ENCODE measurements around the gene IRF9.
A peak's percentile ranks its signal among the peaks of the same experiment; 100 is the strongest.

IRF9 gene

DNA sequence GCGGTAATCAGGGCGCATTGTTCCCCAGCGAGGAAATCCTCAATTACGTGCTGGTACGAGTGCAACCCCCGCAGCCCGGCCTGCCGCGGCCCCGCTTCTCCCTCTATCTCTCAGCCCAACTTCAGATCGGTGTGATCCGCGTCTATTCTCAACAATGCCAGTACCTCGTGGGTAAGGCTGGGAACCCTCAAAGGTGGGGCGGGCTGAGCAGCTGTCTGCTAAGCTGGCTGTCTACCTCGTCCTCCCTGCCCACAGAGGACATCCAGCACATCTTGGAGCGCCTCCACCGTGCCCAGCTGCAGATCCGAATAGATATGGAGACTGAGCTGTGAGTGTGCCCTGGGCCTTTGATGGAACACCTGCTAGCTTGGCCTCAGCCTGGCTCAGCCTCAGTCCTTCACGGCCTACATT, 11.8 kb downstream of the IRF9 start:
- Histone ChIP-seq H3K4me1 (ENCODE audit: control insufficient read depth in 1 of 2, insufficient read depth in 2 of 2, low read length in 2 of 2) (no peaks in the 10 kb centered on the region), H3K9me3 (ENCODE audit: control insufficient read depth in 1 of 2, low read length in 2 of 2) (no peaks in the 10 kb centered on the region), H3K36me3 (ENCODE audit: control insufficient read depth in 1 of 2, insufficient read depth in 2 of 2, low read length in 2 of 2) (peaks cover 29 to 46% of the 10 kb centered on the region in 2 donors), H3K27ac (ENCODE audit: low read depth, low read length) (no peak overlapping the region), H3K4me3 (ENCODE audit: low read depth in 1 of 2, low read length in 2 of 2) (peak overlapping the region in 1 of 2 donors; percentile 57), H3K9ac (ENCODE audit: low read depth in 1 of 2, low read length in 2 of 2) (peak overlapping the region in 1 of 2 donors; percentile 16), H3K27me3 (ENCODE audit: control insufficient read depth in 1 of 2, insufficient read depth in 2 of 2, low read length in 2 of 2) (no peaks in the 10 kb centered on the region)

DNA sequence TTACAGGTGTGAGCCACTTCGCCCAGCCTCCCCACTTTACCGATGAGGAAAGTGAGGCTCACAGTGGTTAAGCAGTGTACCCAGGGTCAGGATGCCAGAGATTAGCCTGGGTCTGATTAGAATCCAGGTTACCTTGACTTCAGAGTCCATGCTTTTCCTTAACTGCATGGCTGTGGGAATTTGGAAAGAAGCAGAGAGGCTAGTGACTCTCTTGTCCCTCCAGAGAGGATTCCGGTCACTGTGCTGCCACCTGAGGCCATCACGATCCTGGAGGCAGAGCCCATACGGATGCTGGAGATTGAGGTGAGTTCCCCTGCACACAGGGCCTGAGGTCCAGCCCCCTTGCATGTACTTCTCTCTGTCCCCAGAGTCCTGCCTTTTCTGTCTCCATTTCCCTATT, 15.5 kb downstream of the IRF9 start:
- Histone ChIP-seq H3K36me3 (ENCODE audit: control insufficient read depth in 1 of 2, insufficient read depth in 2 of 2, low read length in 2 of 2) (peaks cover 36 to 76% of the 10 kb centered on the region in 2 donors), H3K4me1 (ENCODE audit: control insufficient read depth in 1 of 2, insufficient read depth in 2 of 2, low read length in 2 of 2) (no peaks in the 10 kb centered on the region)

DNA sequence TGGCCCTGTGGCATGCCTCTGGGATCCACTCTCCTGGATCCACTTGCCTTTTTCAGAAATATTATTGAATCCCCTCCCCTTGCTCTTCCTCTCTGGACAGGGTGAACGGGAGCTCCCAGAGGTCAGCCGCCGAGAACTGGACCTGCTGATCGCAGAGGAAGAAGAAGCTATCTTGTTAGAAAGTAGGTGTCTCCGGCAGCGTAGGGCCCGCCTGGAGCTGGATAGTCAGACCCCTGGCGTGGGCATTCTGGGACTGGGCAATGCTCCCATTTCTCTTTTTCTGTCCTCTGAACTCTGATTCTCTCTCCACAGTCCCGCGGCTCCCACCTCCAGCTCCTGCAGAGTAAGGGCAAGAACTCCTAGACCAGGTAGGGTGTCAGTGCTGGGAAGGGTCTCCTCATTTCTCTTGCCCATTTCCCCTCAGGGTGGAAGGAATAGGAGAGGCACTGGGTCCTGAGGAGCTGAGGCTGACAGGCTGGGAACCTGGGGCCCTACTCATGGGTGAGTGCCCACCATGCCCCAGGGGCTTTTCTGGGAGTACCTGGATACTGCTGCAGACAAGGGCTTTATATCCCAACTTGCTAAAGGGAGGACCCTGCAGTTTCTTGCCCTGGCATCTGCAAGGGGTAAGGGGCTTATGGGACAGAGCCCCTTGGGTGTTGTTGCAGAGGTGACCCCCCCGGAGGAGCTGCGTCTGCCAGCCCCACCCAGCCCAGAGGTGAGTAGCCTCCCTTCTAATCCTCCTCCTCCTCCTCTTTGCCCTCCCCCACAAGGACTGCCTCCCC, 16.2 kb downstream of the IRF9 start:
- Histone ChIP-seq H3K4me1 (ENCODE audit: control insufficient read depth in 1 of 2, insufficient read depth in 2 of 2, low read length in 2 of 2) (no peaks in the 10 kb centered on the region), H3K9me3 (ENCODE audit: control insufficient read depth in 1 of 2, low read length in 2 of 2) (no peaks in the 10 kb centered on the region), H3K27me3 (ENCODE audit: control insufficient read depth in 1 of 2, insufficient read depth in 2 of 2, low read length in 2 of 2) (no peaks in the 10 kb centered on the region), H3K27ac (ENCODE audit: low read depth, low read length) (no peak overlapping the region), H3K9ac (ENCODE audit: low read depth in 1 of 2, low read length in 2 of 2) (no peak overlapping the region), H3K36me3 (ENCODE audit: control insufficient read depth in 1 of 2, insufficient read depth in 2 of 2, low read length in 2 of 2) (peaks cover 41 to 80% of the 10 kb centered on the region in 2 donors), H3K4me3 (ENCODE audit: low read depth in 1 of 2, low read length in 2 of 2) (no peak overlapping the region)

More for the DNA sequence above, 15.5 kb downstream of the IRF9 start:
- Histone ChIP-seq H3K27me3 (ENCODE audit: control insufficient read depth in 1 of 2, insufficient read depth in 2 of 2, low read length in 2 of 2) (no peaks in the 10 kb centered on the region), H3K27ac (ENCODE audit: low read depth, low read length) (no peak overlapping the region), H3K4me3 (ENCODE audit: low read depth in 1 of 2, low read length in 2 of 2) (no peak overlapping the region), H3K9me3 (ENCODE audit: control insufficient read depth in 1 of 2, low read length in 2 of 2) (no peaks in the 10 kb centered on the region), H3K9ac (ENCODE audit: low read depth in 1 of 2, low read length in 2 of 2) (no peak overlapping the region)

DNA sequence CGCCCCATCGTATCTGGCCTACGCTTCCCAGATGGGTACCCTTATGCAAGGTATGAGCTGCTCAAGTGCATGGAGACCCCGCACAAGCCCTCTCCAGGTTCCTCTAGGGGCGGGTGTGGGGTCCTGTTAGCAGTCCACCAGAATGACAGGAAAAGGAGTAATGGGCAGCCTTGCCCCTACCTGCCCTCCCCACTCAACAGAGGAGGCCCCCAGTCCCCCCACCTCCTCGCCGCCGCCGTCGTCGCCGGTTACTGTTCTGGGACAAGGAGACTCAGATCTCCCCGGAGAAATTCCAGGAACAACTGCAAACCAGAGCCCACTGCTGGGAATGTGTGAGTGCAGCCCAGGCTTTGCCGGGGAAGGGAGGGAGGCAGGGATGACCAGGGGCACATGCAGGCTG, 16.8 kb downstream of the IRF9 start:
- no peak overlapping the region for H3K27ac ChIP-seq (ENCODE audit: low read depth, low read length)
- H3K9ac ChIP-seq (ENCODE audit: low read depth in 1 of 2, low read length in 2 of 2): no peak overlapping the region
- peaks cover 43 to 80% of the 10 kb centered on the region in 2 donors for H3K36me3 ChIP-seq (ENCODE audit: control insufficient read depth in 1 of 2, insufficient read depth in 2 of 2, low read length in 2 of 2)
- no peaks in the 10 kb centered on the region for H3K4me1 ChIP-seq (ENCODE audit: control insufficient read depth in 1 of 2, insufficient read depth in 2 of 2, low read length in 2 of 2)
- no peaks in the 10 kb centered on the region for H3K27me3 ChIP-seq (ENCODE audit: control insufficient read depth in 1 of 2, insufficient read depth in 2 of 2, low read length in 2 of 2)
- H3K9me3 ChIP-seq (ENCODE audit: control insufficient read depth in 1 of 2, low read length in 2 of 2): no peaks in the 10 kb centered on the region
- no peak overlapping the region for H3K4me3 ChIP-seq (ENCODE audit: low read depth in 1 of 2, low read length in 2 of 2)

DNA sequence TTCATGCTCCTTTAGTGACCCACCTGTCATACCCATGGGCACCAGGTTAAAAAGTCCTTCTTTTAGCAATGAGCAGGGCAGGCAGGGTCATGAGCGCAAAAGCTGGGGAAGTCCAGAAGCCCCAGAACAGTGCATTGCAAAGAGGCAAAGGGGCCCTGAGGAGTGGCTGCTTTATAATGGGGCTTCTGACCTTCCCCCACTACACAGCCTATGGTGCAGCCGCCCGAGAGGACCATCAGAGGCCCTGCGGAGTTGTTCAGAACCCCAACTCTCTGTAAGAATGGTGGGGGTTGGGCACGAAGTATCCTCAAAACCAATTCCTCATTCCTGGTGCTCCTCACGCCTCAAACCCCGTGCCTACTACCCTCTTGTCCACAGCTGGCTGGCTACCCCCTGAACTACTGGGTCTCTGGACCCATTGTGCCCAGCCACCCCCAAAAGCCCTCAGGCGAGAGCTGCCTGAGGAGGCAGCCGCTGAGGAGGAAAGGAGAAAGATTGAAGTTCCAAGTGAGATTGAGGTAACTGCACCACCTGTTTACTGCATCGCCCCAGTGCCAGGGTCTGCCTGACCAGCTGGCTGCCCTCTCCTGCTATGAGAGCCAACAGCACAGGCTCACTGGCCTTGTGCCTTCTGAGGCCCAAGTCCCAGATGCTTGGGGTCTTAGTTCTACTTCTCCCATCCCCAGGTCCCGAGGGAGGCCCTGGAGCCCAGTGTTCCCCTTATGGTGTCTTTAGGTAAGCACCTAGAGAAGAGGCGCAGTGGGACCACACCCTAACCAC, 17.5 kb downstream of the IRF9 start:
- no peaks in the 10 kb centered on the region for H3K4me1 ChIP-seq (ENCODE audit: control insufficient read depth in 1 of 2, insufficient read depth in 2 of 2, low read length in 2 of 2)
- H3K4me3 ChIP-seq (ENCODE audit: low read depth in 1 of 2, low read length in 2 of 2): no peak overlapping the region
- H3K36me3 ChIP-seq (ENCODE audit: control insufficient read depth in 1 of 2, insufficient read depth in 2 of 2, low read length in 2 of 2): peaks cover 41 to 81% of the 10 kb centered on the region in 2 donors
- no peaks in the 10 kb centered on the region for H3K27me3 ChIP-seq (ENCODE audit: control insufficient read depth in 1 of 2, insufficient read depth in 2 of 2, low read length in 2 of 2)
- H3K27ac ChIP-seq (ENCODE audit: low read depth, low read length): no peak overlapping the region
- H3K9me3 ChIP-seq (ENCODE audit: control insufficient read depth in 1 of 2, low read length in 2 of 2): no peaks in the 10 kb centered on the region
- no peak overlapping the region for H3K9ac ChIP-seq (ENCODE audit: low read depth in 1 of 2, low read length in 2 of 2)

DNA sequence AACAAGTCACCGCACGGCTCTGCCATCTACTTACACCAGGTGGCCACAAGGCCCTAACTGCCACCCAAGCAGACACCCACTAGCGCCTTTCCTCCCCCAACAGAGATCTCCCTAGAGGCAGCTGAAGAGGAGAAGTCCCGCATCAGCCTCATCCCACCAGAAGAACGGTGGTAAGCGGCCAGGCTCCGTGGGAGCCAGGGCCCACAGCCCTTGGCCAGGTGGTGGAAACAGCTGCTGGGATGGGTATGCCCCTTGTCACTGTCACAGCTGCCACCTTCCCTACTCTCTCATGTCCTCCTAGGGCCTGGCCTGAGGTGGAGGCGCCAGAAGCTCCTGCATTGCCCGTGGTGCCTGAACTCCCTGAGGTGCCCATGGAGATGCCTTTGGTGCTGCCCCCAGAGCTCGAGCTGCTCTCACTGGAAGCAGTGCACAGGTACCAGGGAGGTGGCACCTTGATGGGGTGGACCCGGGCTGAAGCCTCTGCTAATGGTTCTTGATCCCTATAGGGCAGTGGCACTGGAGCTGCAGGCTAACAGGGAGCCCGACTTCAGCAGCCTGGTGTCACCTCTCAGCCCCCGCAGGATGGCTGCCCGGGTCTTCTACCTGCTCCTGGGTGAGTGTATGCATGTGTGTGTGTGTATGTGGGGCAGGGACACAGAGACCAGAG, 18.4 kb downstream of the IRF9 start:
- H3K27ac ChIP-seq (ENCODE audit: low read depth, low read length): peak overlapping the region; percentile 36
- H3K27me3 ChIP-seq (ENCODE audit: control insufficient read depth in 1 of 2, insufficient read depth in 2 of 2, low read length in 2 of 2): no peaks in the 10 kb centered on the region
- peaks cover 43 to 87% of the 10 kb centered on the region in 2 donors for H3K36me3 ChIP-seq (ENCODE audit: control insufficient read depth in 1 of 2, insufficient read depth in 2 of 2, low read length in 2 of 2)
- H3K9ac ChIP-seq (ENCODE audit: low read depth in 1 of 2, low read length in 2 of 2): peak overlapping the region in 1 of 2 donors; percentile 17
- H3K9me3 ChIP-seq (ENCODE audit: control insufficient read depth in 1 of 2, low read length in 2 of 2): no peaks in the 10 kb centered on the region
- no peaks in the 10 kb centered on the region for H3K4me1 ChIP-seq (ENCODE audit: control insufficient read depth in 1 of 2, insufficient read depth in 2 of 2, low read length in 2 of 2)
- H3K4me3 ChIP-seq (ENCODE audit: low read depth in 1 of 2, low read length in 2 of 2): no peak overlapping the region

DNA sequence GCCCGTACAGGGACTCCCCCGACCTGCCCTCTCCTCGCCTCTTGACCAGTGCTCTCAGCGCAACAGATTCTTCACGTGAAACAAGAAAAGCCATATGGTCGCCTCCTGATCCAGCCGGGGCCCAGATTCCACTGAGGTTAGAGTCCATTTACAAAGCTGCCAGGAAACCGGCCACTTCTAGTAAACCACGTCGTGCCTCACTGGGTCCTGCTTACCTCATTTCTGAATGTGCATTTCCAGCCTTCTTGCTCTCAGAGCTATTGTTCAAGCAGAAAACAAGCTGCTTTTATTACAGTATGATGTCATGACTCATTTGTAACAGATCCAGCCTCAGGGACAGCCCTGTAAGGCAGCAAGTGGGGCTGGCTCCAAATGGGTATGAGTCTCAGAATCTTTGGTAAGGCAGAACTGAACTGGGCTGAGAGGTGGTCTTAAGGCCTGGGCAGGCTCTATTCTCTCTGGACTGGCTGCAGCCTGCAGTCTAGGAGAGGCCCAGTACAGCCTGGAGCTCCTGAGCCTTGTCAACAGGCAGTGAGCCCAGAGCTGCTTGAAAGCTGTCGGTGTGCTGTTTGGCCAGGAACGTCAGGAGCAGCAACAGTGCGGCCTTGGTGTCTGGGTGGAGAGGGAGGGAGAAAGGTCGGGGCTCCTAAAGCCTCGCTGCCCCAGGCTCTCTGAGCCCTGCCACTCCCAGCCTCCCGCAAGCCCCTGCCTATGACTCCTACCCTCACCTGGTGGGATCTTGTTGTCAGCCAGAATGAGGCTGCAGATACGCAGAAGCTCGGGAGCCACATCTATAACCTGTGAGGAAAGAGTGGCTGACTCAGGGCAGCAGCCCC, 19.1 kb downstream of the IRF9 start:
- H3K27me3 ChIP-seq (ENCODE audit: control insufficient read depth in 1 of 2, insufficient read depth in 2 of 2, low read length in 2 of 2): no peaks in the 10 kb centered on the region
- no peak overlapping the region for H3K4me3 ChIP-seq (ENCODE audit: low read depth in 1 of 2, low read length in 2 of 2)
- H3K27ac ChIP-seq (ENCODE audit: low read depth, low read length): peak overlapping the region; percentile 36
- peaks cover 49 to 90% of the 10 kb centered on the region in 2 donors for H3K36me3 ChIP-seq (ENCODE audit: control insufficient read depth in 1 of 2, insufficient read depth in 2 of 2, low read length in 2 of 2)
- no peaks in the 10 kb centered on the region for H3K4me1 ChIP-seq (ENCODE audit: control insufficient read depth in 1 of 2, insufficient read depth in 2 of 2, low read length in 2 of 2)
- H3K9ac ChIP-seq (ENCODE audit: low read depth in 1 of 2, low read length in 2 of 2): peak overlapping the region in 1 of 2 donors; percentile 17
- H3K9me3 ChIP-seq (ENCODE audit: control insufficient read depth in 1 of 2, low read length in 2 of 2): no peaks in the 10 kb centered on the region

DNA sequence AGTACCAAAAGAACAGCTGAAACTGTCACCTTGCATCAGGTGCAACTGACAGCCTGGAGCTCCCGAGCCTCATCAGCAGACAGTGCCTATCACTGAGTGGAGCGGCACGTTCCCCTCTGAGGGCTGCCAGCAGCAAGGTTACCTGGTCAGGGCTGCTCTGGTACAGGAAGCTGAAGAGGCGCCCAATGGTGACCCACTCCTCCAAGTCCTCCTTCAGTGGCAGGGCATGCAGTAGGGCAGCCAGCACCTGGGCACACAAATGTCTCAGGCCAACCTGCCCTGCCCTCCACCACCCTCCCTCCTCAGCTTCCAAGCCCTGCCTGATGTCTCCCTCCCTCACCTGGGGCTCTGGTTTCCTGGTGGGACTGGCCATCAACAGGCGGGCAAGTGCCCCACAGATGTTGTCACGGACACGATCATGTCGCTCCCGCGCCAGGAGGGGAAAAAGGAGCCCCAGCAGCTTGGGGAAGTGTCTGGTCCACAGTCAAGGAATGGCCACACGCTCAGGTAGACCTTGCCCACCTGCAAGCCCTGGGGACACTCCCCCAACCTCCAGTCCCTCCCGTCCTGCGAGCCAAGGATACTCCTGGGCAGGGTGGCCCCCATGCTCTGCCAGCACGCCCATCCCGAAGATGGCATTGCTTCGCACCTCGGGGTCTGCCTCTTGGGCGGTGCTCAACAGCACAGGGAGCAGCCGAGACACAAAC, 20.5 kb downstream of the IRF9 start:
- Histone ChIP-seq H3K9ac (ENCODE audit: low read depth in 1 of 2, low read length in 2 of 2) (no peak overlapping the region), H3K4me1 (ENCODE audit: control insufficient read depth in 1 of 2, insufficient read depth in 2 of 2, low read length in 2 of 2) (no peaks in the 10 kb centered on the region), H3K36me3 (ENCODE audit: control insufficient read depth in 1 of 2, insufficient read depth in 2 of 2, low read length in 2 of 2) (peaks cover 53 to 96% of the 10 kb centered on the region in 2 donors), H3K9me3 (ENCODE audit: control insufficient read depth in 1 of 2, low read length in 2 of 2) (no peaks in the 10 kb centered on the region), H3K27ac (ENCODE audit: low read depth, low read length) (no peak overlapping the region), H3K4me3 (ENCODE audit: low read depth in 1 of 2, low read length in 2 of 2) (no peak overlapping the region), H3K27me3 (ENCODE audit: control insufficient read depth in 1 of 2, insufficient read depth in 2 of 2, low read length in 2 of 2) (no peaks in the 10 kb centered on the region)

Measured in duodenal mucosa (tissue), 2 donors.